HPDE6-E6E7 (cell line): ENCODE results near the gene CYBA.

Source experiments
- DNase-seq: peaks from one replicate; pipeline ENCODE4 v3.0.0; 2011; ENCODE audit warnings: missing footprints; ENCODE audit errors: extremely low spot score

CYBA gene

DNA sequence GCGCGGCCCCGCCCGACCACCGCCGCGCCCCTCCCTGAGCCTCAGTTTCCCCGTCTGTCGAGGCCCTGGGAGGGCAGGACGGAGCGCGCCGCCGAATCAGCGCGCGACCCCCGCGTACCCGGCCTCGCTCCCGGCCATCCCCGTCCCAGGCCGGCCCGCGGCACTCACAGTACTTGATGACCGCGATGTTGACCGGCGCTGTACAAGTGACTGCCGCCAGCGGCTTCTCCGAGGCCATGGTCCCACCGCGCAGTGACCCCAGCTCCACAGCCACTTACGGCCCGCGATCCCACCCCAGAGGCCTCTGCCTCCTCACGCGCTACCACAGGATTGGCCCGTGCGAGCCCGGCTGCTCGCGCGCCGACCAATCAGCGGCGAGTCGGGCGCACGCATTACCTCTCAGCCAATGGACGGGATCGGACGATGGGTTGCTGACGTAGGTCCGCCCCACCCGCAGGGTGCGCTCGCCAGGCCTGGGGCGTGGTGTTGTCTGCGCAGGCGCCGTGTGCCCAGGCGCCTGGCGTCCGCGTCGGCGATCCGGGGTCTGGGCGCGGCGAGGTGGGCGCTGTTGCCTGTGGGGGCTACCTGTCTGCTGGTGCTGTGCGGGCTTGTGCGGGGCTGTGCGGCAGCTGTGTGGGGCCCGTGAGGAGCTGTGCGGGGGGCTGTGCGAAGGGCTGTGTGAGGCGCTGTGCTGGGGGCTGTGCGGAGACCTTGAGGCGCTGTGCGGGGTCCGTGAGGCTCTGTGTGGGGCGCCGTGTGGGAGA, 12.2 kb upstream of the CYBA start, which contains the start of gene MVD:
MVD (minus strand) TSS at position 249 of the 764 bp plus-strand sequence; CDS start at position 238, 11 bp downstream.
- DNase-seq: peak; percentile 100

DNA sequence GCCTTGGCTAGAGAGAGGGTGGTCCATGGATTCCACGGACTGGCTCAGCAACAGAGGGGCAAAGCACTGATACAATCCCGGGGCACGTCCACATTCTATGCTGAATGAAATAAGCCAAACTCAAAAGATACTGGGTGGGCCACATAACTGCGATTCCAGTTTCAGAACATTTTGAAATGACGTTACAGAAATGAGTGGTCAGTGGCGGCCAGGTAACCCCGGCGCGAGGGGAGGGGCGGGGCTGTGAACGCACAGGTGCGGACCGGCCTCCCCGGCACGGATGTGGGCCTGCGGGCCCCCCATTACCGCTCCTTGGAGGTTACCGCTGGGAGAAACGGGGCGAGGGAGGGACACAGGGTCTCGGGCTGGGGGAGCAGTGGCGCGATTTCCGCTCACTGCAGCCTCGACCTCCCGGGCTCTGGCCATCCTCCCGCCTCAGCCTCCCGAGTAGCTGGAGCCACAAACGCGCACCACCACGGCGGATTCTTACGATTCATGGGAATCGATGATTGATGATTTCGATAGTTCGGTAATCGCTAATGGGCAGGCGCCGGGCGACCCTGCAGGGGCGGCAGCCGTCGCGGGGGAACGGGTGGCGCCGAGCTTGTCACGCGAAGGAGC, 11.5 kb upstream of the CYBA start:
- DNase-seq: no peak

DNA sequence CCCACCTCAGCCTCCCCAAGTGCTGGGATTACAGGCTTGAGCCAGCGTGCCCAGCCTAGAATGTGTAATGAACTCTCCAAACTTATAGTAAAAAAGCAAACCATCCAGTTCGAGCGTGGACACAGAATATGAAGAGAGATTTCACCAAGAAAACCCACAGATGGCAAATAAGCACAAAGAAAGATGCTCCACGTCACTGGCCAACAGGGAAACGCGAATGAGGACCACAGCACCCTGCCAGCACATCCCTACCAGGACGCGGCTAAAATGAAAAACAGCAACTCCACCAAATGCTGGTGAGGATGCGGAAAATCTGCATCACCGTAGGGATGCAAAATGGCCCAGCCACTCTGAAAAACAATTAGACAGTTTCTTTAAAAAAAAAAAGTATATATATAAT, 10.6 kb upstream of the CYBA start:
- DNase-seq: no peak

DNA sequence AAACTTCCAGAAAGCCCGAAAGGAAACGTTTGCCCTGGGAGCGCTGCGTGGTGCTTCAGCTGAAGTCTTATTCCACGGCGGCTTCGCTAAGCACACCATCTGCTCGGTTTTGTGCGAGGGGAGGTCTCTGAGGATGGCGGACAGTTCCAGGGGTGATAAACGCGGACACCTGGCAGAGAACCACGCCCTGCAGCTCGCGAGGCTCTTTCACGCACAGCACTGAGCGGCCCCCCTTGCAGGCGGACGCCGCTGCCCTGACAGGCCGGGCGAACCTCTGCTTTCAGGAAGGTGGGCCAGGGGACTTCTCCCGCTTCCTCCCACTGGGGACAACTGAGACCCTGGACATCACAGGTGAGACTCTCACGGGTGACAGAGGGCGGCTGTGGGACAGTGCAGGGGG, 8.3 kb upstream of the CYBA start:
- DNase-seq: no peak

DNA sequence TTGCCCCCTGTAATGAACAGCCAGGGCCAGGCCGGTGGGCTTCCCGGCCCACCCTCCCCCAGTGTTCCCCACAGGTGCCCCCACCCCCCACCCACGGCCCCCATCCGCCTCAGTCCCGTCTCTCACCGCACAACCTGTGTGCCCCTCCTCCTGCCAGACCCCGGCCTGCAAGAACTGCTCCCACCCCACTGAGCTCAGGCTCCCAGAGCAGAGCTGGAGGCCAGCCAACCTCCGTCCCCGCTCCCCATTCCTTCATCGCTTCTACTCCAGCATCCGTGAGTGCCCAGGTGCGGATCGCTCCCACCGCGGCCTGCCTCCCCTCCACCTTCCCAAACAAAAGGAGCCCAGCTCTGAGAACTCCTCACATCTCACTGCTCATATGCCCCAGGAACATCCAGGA, 7.9 kb upstream of the CYBA start:
- DNase-seq: no peak

DNA sequence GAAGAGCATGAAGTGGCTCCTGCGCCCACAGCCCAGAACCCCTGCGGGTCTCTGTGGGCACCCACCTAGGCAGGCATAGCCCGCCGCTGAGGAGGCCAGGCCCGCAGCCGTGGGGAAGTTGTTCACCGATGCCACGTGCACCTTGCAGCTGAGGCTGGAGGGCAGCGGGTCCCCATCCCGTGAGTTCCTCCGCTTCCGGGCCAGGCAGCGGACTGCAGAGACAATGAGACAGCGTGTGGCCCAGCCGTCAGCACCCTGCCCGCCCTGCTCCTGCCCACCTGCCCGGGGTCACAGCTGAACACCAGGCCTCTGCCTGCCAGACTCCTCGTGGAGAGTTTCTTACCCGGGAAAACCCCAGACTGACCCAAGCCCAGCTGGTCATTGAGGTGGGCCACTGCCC, 6.5 kb upstream of the CYBA start:
- DNase-seq: no peak

DNA sequence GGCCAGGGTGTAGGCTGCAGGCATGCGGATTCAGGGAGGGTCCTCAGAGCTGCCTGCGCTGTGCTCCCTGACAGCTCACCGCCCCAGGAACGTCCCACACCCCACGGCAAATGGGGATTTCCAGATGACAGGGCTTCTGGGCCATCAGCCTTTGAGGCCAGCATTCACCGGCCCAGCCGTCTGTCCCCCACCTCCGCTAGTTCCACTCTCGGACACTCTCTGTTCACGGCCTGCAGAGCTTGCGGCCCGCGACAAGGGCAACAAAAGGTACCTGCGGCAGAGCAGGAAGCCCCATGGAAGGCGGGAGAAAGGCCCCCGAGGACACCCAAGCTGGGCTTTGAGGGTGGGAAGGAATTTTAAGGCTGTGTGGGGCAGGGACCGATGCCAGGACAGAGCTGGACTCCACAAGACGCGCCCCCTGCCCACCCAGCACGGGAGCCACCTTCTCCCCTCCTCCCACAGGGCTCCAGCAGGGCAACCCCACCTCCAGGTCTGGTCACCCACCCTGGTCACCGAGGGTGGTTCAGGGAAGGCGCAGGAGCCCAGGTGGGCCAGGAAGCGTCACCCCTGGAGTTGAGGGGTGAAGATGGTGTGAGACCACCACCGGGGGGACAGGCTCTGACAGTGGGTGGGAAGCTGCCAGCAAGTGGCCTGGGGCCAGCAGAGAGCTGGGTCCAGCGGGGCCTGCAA, 5.6 kb upstream of the CYBA start:
- no peak for DNase-seq

DNA sequence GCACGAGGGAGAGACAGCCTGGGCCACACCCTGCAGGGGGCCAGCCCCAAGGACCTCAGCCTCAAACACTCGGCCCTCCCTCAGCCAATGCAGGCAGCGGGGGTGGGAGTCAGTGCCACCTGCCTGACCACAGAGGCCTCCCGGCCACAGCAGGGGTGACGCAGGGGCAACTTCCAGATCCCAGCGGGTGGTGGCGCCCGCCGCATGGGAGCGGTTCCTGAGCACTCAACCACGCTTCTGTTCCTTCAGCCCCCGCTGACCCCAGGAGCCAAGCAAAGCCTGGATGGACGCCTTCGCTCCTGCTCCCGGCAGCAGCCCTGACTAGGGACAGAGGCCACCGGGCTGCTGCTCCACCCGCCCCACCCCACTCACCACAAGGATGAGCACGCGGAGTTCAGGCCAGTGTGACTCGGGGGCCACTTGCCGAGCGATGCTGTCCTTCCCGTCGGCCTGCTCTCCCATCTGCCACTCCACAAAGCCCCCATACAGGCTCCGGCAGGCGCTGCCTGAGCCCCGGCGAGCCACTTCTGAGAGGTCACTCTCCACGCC, 5.0 kb upstream of the CYBA start:
- DNase-seq: no peak

DNA sequence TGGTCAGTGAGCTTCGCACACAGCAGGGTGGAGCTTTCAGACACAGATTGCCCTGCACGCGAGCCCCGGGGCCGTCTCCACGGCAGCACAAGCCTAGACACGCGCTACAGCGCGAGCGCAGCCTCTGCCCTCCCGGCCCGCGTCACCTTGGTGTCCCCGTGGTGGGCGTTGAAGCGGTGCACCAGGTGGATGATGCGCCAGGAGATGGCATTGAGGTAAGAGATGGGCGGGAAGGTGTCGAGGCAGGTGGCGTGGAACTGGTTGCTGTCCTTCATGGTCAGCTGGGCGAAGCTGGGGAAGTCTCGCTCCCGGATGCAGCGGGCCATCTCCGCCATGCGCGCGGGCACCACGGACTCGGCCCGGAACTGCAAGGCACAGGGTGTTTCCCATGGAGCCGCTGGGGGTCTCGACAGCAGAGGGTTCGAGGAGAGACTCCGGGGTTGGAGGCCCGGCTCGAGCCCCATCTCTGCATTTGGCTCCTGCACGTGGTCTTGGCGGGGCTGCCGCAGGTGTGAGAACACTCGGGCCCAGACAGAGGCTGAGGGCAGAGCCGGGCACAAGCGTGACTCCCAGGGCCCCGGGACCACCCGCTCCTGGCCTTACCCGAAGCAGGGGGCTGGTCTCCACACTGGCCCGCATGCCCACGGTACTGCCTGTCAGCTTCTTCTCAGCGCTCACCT, 4.3 kb upstream of the CYBA start:
- DNase-seq: no peak

DNA sequence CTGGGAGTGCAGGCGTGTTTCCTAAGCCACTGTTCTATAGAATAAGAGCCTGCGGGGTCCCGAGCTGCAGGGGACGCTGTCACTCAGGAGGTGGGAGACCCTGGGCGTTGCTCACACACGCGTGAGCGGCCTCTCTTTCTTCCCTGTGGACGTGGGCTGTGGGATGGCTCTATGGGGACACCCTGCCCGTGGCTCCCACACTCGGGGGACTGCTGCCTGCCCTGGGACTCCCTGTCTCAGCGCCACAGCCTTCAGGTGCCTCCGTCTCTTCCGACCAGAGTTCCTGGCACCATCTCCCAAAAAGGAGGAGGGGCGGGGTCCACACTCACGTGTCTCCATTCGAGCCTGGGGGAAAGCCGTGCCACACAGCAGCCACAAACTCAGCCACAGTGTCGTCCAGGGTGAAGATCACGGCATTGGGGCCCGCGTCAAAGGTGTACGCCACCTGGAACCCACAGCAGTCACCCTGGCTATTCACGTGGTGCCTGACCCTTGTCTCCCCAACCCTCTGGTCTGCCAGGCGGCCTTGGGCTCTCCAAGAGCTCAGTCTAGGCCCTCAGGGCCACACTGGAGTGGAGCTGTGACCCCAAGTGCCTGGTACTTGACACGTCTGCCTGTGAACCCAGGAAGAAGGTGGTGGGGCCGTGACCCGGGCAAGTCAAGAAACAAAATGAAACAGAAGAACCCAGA, 3.7 kb upstream of the CYBA start:
- no peak for DNase-seq

DNA sequence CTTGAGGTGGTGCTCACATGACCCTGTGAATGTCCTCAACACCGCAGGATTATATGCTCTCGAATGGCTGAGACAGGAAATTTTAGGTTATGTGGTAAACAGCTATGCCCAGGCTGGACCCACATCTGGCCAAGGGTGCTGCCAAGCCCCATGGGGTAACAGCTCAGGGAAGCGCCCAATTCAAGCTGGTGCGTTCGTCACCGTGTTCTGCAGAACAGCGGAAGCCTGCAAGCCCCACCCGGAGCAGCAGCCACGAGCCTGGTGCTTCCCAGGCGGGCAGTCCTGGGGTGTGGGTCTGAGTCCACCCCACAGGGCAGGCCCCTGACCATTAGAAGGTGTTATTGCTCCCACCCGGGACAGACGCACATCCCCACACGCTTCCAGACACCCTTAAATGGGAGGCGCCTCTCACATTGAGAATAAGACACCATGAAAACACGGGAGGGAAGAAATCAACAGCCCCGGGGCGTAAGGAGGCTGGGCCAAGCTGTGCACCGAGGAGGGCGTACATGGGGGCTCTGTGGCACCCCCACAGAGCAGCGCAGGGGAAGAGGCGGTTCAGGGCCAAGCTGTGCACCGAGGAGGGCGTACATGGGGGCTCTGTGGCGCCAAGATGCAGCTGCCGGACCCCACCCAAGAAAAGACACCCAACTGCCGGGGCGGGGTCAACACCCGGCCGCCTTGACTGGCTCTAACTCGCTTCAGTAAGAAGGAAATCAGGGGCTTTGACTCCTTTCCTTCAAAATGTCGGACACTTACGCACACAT, 2.9 kb upstream of the CYBA start:
- no peak for DNase-seq

DNA sequence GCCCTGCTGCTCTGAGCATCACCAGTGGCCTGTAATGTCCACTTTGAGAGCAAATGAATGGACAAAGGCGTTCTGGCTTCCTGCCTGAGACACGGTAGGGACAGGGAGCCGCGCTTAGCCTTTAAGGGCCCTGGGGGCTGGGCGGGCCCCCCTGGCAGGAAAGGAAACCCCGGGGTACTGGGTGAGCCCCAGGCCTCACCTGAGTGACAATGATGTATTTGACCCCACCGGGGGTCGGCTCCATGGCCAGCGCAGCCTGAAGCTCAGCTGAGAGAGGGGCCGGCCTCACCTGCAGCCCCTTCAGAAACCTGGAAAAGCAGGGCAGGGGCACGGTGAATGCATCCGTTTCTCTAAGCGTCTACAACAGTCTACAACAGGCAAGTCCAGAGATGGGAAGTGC, 2.2 kb upstream of the CYBA start:
- no peak for DNase-seq

DNA sequence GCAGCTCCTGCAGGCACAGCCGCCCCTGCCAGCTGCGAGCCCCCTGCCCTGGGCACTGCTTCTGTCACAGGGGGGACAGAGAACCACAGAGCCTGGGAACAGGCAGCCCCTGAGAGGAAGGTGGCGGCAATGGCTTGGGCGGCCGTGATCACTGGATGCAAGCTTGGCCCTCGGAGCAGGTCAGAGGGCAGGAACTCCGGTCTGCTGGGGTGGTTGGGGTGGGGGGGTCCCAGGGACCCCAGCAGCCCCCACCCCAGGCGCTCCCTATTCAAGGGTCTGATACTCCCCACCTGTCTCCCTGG, 1.9 kb upstream of the CYBA start:
- no peak for DNase-seq

DNA sequence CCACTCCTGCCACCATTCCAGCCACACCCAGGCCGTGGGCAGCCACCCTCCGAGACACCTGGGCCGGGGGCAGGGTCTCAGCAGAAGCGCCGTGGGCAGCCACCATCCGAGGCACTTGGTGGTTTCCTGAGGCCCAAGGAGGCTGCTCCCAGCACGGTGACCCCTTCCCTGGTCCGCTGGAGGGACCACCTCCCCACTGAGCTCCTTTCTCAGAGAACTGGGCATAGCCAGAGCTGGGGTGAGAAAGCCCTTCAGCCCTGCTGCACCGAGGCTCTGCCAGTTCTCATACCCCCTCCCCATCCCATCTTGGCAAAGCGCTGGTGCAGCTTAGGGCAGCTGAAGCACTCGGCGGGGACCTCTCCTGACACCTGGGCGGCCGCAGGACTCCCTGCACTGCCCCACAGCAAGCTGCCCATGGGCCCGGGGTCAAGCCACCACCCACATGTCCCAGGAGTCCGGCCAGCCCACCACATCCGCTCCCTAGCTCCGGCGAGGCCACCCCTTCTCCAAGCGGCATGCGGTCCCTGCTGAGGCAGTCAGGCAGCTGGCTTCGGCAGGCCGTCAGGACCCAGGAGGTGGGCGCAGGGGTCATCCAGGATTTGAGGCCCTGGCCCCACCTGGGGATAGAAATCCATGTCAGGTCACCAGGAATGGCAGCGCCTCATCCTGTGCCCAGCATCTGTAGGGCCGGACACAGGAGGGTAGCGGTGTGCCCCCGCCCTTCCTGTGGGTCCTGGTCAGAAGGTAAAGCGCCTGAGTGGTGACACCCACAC, 1.3 kb upstream of the CYBA start:
- DNase-seq: no peak

DNA sequence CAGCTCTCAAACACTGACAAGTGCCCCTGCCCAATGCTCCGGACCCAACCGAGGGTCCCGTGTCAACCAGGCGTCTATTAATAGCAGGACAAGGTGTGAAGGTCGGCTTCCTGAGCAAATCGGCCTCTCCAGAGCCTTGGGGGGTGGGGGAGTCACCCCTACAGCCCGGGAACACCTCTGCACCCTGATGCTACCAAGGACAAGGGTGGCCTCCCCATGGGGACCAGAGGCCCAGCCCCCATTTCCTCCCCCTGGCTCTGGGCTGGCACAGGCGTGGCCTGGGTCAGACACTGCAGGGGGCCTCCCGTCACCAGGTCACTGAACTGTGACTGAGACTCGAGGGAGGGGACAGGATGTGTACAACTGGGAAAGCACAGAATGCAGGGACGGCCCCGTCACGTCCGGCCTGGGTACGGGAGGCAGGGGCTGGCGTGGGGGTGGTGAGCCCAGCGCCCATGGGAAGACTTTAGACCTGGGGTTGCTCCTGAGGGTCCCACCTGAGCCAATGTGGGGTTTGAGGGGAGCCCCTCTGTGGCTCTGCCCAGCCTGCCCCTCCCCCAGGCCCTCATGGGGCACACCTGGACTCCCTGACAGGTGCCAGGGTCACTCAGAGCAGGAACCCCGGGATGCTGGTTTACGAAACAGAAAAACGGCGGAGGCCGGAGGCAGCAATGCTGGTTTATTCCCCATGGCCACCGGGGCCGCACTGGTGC, 579 bp upstream of the CYBA start:
- DNase-seq: no peak

DNA sequence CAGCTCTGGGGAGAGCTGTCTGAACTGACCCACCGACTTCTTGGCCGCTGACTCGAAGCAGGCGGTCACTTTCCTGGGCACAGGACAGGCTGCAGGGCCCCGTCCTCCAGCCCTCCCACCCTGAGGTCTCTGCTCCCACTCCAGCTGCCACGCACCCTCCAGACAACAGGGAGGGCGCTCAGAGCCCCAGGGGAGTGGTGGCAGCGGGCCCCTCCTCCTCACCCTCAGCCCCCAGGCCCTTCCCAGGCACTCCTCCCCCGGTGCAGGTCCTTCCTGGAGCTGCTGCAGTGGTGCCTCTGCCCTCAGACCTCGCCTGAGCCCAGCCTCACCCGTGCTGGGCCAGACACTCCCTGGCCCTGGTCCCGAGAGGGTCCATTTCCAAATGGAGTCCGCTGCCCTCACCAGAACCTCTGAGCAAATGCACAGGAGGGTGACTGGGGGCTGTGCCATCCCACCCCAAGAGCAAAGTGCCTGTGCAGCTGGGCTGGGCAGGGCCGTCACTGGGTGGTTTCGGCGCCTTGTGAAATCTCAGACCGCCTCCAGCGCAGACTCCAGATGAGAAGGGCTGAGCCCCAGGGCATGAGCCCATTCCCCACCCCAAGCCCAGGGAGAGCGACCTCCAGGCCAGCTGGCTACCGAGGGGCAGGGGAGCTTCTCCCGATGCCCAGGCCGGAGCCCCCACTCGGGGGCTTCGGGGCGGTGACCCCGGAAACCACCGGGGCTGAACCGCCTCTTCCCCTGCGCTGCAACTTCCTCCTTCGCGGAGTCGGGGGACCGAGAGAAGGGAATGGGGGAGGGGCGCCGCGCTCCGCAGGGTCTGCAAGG, 717 bp downstream of the CYBA start:
- DNase-seq: no peak

DNA sequence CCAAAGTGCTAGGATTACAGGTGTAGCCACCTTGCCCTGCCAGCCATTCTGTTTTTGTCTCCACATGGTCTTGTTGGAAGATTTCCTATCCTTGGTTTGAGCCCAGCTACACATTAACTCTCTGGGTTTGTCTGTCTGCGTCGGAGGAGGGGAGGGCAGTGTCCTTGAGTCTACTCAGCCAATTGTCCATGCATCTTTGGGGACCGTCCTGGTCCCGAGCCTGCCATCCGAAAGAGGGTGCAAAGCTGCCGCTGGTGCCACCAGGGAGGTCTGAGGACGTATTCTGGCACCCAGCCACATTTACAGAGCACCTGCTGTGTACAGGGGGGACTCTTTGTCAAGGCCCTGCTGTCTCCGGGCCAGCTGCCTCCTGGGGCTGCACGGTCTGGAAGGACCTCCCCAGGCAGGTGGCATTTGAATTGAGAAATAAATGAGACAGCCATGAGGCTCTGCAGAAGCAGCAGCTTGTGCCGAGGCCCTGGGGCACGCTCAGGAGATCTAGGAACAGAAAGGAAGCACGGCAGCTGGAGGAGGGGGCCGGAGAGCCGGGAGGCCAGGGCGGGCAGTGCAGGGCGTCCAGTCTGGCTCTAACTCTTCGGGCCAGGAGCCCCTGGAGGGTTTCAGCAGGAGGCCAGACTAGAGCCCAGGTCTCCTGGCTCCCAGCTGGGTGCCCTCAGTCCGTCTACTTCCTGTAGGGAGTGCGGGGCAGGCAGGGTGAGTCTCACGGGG, 1.5 kb downstream of the CYBA start:
- DNase-seq: no peak
